Lower lobe of right lung (tissue), 2 donors: Measurements from ENCODE around the gene MPRIP. TPM values are rescaled to one million over a fixed set of nuclear protein-coding genes. Genes with fewer than 3 reads are reported as not detected.

Experiments used
- ATAC-seq, 2 donors: fragments of 200-7000 bp; cut with Tn5 transposase; one replicate each; pipeline ENCODE4 v1.9.1; 2020 to 2022; ENCODE audit warnings: mild to moderate bottlenecking in 2 of 2, moderate library complexity in 2 of 2
- DNase-seq: peaks from one replicate; pipeline ENCODE4 v3.0.0-alpha.2; 2020
- H3K27ac ChIP-seq: fragments of 200-600 bp; one replicate; pipeline ENCODE4 v1.8.0; 2022
- H3K27me3 ChIP-seq: fragments of 200-600 bp; one replicate; pipeline ENCODE4 v1.8.0; 2022; ENCODE audit warnings: low read depth
- H3K36me3 ChIP-seq: fragments of 200-600 bp; one replicate; pipeline ENCODE4 v1.8.0; 2022; ENCODE audit warnings: mild to moderate bottlenecking
- H3K4me1 ChIP-seq: fragments of 200-600 bp; one replicate; pipeline ENCODE4 v1.8.0; 2022
- H3K4me3 ChIP-seq: fragments of 200-600 bp; one replicate; pipeline ENCODE4 v1.8.0; 2022; ENCODE audit warnings: mild to moderate bottlenecking
- H3K9me3 ChIP-seq: fragments of 200-600 bp; one replicate; pipeline ENCODE4 v1.8.0; 2022
- CTCF ChIP-seq: fragments of 200-600 bp; IDR thresholded peaks from one replicate; pipeline ENCODE4 v1.8.0; 2022; ENCODE audit warnings: antibody characterized with exemption, mild to moderate bottlenecking
- intact Hi-C: fragments of 100-400 bp; cut with DNase I; formaldehyde crosslinking; loops from one replicate; pipeline ENCODE4 v1.11.0; 2022
- total RNA-seq: library from RNA; stranded (reverse); fragmentation: NEBNext Ultra II Directional; extraction: Animal tissue kit (Norgen Biotek cat#: 25700); gene quantifications from one replicate; pipeline ENCODE4 v1.2.1, GENCODE V29; 2021
- donor health status: DM: no; HTN: yes; CAD: no; lungs with severe emphysema.

Gene MPRIP
- total RNA-seq, 1 donor from 2014 or later, result 232 TPM

GRCh38 chr17:17214646-17215436 lies 172.6 kb downstream of the MPRIP start:
- DNase-seq (no peak), ATAC-seq (no peak)
- no peak for TF ChIP-seq CTCF
- intact Hi-C loops, result no loop called here
- H3K9me3 ChIP-seq, result no peaks in the 10 kb centered on the region
- H3K27me3 ChIP-seq, result no peaks in the 10 kb centered on the region
- peaks cover 94% of the 10 kb centered on the region for H3K36me3 ChIP-seq
- H3K4me3 ChIP-seq, result no peak overlapping the region
- no peak overlapping the region for H3K27ac ChIP-seq
- H3K4me1 ChIP-seq, result no peaks in the 10 kb centered on the region

GRCh38 chr17:17215575-17215974 lies 173.3 kb downstream of the MPRIP start:
- ATAC-seq, result no peak

GRCh38 chr17:17216236-17216635 lies 174.0 kb downstream of the MPRIP start:
- Histone ChIP-seq H3K4me1 (no peaks in the 10 kb centered on the region), H3K4me3 (no peak overlapping the region), H3K27ac (no peak overlapping the region), H3K27me3 (no peaks in the 10 kb centered on the region), H3K9me3 (no peaks in the 10 kb centered on the region), H3K36me3 (peaks cover 100% of the 10 kb centered on the region)
- TF ChIP-seq CTCF, result no peak
- DNase-seq, result no peak
- intact Hi-C loops, result no loop called here
- peak in 1 of 2 donors; percentile 3 for ATAC-seq

More at GRCh38 chr17:17215575-17215974, 173.3 kb downstream of the MPRIP start:
- Histone ChIP-seq H3K4me3 (no peak overlapping the region), H3K9me3 (no peaks in the 10 kb centered on the region), H3K36me3 (peaks cover 99% of the 10 kb centered on the region), H3K4me1 (no peaks in the 10 kb centered on the region), H3K27ac (no peak overlapping the region), H3K27me3 (no peaks in the 10 kb centered on the region)
- intact Hi-C loops, result no loop called here
- no peak for DNase-seq
- TF ChIP-seq CTCF, result no peak

GRCh38 chr17:17216776-17217175 lies 174.5 kb downstream of the MPRIP start:
- Histone ChIP-seq H3K36me3 (peaks cover 100% of the 10 kb centered on the region), H3K27me3 (no peaks in the 10 kb centered on the region), H3K4me3 (no peak overlapping the region), H3K4me1 (no peaks in the 10 kb centered on the region), H3K9me3 (no peaks in the 10 kb centered on the region), H3K27ac (no peak overlapping the region)
- ATAC-seq, result no peak
- DNase-seq, result no peak
- intact Hi-C loops, result no loop called here
- no peak for TF ChIP-seq CTCF

GRCh38 chr17:17217995-17218394 lies 175.7 kb downstream of the MPRIP start:
- no peaks in the 10 kb centered on the region for H3K9me3 ChIP-seq
- peaks cover 100% of the 10 kb centered on the region for H3K36me3 ChIP-seq
- H3K27ac ChIP-seq, result no peak overlapping the region
- H3K27me3 ChIP-seq, result no peaks in the 10 kb centered on the region
- H3K4me1 ChIP-seq, result no peaks in the 10 kb centered on the region
- TF ChIP-seq CTCF, result no peak
- ATAC-seq, result no peak
- no peak for DNase-seq
- intact Hi-C loops, result no loop called here
- H3K4me3 ChIP-seq, result no peak overlapping the region
